Left cardiac atrium (tissue), 4 donors: ENCODE data around the gene PCSK9. TPM values are rescaled to one million over a fixed set of nuclear protein-coding genes. Genes with fewer than 3 reads are reported as not detected.
A peak's percentile ranks its signal among the peaks of the same experiment; 100 is the strongest.

Experiments used
- ATAC-seq, 2 donors: fragments of 200-7000 bp; cut with Tn5 transposase; one replicate each; pipeline ENCODE4 v1.9.1; 2020; ENCODE audit warnings: mild to moderate bottlenecking in 2 of 2, moderate library complexity in 2 of 2
- DNase-seq: peaks from one replicate; pipeline ENCODE4 v3.0.0-alpha.2; 2020
- intact Hi-C, 2 donors: fragments of 100-400 bp; cut with DNase I; formaldehyde crosslinking; loops; one replicate each; pipeline versions ENCODE4 v1.14.1 to v1.15.1; 2022 to 2023
- long read RNA-seq: library from polyadenylated mRNA; unstranded; transcript quantifications from one replicate; pipeline ENCODE4 v2.0.0, GENCODE V29; 2021
- total RNA-seq, 2 donors: library from RNA; stranded (reverse); fragmentation: NEBNext Ultra II Directional; extraction: Animal tissue kit (Norgen Biotek cat#: 25700); gene quantifications; one replicate each; pipeline ENCODE4 v1.2.1, GENCODE V29; 2021
- donor health status: DM: no; HTN: yes; CAD: no.
- donor health status: DM: no; HTN: yes; CAD: no; lungs with severe emphysema.
- donor health status: DM: yes; HTN: yes; CAD: no.
- donor health status: Dilated cardiomyopathy.

The PCSK9 gene
- under 1 TPM in 1 of 2 donors, not detected in 1; 0.13 TPM for total RNA-seq
- long read RNA-seq = 0 reads

DNA sequence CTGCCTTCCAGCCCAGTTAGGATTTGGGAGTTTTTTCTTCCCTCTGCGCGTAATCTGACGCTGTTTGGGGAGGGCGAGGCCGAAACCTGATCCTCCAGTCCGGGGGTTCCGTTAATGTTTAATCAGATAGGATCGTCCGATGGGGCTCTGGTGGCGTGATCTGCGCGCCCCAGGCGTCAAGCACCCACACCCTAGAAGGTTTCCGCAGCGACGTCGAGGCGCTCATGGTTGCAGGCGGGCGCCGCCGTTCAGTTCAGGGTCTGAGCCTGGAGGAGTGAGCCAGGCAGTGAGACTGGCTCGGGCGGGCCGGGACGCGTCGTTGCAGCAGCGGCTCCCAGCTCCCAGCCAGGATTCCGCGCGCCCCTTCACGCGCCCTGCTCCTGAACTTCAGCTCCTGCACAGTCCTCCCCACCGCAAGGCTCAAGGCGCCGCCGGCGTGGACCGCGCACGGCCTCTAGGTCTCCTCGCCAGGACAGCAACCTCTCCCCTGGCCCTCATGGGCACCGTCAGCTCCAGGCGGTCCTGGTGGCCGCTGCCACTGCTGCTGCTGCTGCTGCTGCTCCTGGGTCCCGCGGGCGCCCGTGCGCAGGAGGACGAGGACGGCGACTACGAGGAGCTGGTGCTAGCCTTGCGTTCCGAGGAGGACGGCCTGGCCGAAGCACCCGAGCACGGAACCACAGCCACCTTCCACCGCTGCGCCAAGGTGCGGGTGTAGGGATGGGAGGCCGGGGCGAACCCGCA lies at the start of gene PCSK9:
Gene PCSK9, plus strand, starts transcription at position 207 of the 741 bp plus-strand sequence. Its CDS starts 290 bp downstream, at position 497.
- DNase-seq (no peak), ATAC-seq (peak; percentile 52 to 76)

GRCh38 chr1:54989968-54990810 lies 49.2 kb upstream of the PCSK9 start:
- intact Hi-C loops = loop anchor here in 1 of 2 donors (5.0 kb wide), 1 partner anchor 43 kb away; no protein-coding TSS in a partner anchor
- DNase-seq = no peak
- peak in 1 of 2 donors; percentile 66 for ATAC-seq

More for the DNA sequence above, at the start of gene PCSK9:
- intact Hi-C loops = no loop called here

- intact Hi-C loops = loop anchor here in 1 of 2 donors (5.0 kb wide), 1 partner anchor 44 kb away; no protein-coding TSS in a partner anchor
- no peak for ATAC-seq
- no peak for DNase-seq
Observed at GRCh38 chr1:54990916-54991315, 48.4 kb upstream of the PCSK9 start.

- DNase-seq (no peak), ATAC-seq (no peak)
- intact Hi-C loops = loop anchor here in 1 of 2 donors (5.0 kb wide), 1 partner anchor 45 kb away; no protein-coding TSS in a partner anchor
Observed at GRCh38 chr1:54991939-54992338, 47.4 kb upstream of the PCSK9 start.

DNA sequence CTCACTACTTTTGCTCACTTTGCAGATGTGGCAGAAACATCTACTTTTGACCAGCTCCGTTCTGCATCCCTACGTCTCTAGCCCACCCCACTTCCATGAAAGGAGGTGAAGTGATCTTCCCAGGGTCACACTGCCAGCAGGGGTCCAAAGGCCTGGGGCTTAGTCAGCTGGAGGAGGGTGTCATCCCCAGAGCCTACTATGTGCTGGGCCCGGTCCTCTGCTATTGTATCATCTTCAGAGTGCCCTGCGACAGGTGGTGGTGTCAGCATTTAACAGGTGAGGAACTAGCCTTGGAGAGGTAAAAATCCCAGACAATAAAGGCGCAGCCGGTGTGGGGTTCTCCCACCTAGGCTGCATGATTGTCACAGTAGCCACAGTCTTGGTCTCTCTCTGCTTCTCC lies 46.2 kb upstream of the PCSK9 start:
- DNase-seq = no peak
- ATAC-seq = no peak
- intact Hi-C loops = loop anchor here in 1 of 2 donors (5.0 kb wide), 1 partner anchor 46 kb away; no protein-coding TSS in a partner anchor

DNA sequence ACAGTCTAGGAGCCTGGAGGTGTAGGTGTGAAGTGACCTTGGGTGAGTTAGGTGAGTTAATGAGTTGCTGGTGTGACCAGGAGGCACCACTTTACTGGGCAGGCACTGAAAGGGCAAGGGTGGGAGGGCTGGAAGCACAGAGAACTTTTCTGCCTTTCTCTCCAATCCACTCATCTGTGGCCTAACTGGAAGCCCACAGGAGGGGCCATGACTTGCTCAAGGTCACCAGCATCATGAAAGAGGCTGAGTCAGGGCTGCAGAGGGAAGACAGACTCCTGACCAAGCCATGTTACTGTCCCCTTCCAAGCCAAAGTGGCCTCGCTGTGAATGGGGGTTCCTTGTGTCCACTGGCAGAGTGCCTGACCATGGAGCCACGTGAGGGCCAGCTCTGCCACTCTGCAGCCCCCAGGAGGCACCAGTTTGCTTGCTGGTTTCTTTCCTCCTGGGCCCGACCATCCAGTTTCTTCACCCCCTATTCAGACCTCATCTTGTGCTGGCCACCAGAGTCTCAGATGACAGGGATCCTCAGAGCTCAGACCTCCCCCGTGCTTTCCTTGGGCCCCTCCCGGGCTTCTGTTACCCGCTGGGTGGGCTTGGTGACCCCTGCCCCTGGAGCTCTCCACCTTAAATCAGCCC lies 44.9 kb upstream of the PCSK9 start:
- intact Hi-C loops = loop anchor here in 1 of 2 donors (5.0 kb wide), 1 partner anchor 47 kb away; no protein-coding TSS in a partner anchor
- ATAC-seq (no peak), DNase-seq (no peak)

- intact Hi-C loops = no loop called here
- ATAC-seq (no peak), DNase-seq (no peak)
Observed at GRCh38 chr1:54995013-54995760, 44.2 kb upstream of the PCSK9 start.

DNA sequence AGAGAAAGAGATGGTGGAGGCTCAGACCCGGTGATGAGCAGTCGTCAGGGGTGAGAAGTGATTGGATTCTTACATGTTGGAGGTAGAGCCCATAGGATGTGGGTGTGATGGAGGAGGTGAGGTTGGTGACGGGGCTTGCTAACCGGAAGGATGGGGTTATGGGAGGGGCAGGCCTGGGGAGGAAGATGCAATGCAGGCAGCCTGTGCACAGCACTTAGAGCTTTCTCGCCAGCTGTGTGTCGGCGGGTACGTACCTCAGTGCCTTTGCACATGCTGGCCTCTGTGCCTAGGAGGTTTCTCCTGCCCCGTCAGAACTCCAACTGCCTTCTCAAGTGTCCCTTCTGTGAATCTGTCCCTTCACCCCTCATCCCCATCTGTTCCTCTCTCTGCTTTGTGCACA lies 43.5 kb upstream of the PCSK9 start:
- DNase-seq (no peak), ATAC-seq (no peak)
- intact Hi-C loops = loop anchor here in 1 of 2 donors (2.0 kb wide), 1 partner anchor 41 kb away; no protein-coding TSS in a partner anchor

GRCh38 chr1:54996359-54996868 lies 42.9 kb upstream of the PCSK9 start:
- intact Hi-C loops = loop anchor here in 1 of 2 donors (2.0 kb wide), 1 partner anchor 42 kb away; no protein-coding TSS in a partner anchor
- ATAC-seq = peak; percentile 81 to 85
- peak; percentile 78 for DNase-seq

DNA sequence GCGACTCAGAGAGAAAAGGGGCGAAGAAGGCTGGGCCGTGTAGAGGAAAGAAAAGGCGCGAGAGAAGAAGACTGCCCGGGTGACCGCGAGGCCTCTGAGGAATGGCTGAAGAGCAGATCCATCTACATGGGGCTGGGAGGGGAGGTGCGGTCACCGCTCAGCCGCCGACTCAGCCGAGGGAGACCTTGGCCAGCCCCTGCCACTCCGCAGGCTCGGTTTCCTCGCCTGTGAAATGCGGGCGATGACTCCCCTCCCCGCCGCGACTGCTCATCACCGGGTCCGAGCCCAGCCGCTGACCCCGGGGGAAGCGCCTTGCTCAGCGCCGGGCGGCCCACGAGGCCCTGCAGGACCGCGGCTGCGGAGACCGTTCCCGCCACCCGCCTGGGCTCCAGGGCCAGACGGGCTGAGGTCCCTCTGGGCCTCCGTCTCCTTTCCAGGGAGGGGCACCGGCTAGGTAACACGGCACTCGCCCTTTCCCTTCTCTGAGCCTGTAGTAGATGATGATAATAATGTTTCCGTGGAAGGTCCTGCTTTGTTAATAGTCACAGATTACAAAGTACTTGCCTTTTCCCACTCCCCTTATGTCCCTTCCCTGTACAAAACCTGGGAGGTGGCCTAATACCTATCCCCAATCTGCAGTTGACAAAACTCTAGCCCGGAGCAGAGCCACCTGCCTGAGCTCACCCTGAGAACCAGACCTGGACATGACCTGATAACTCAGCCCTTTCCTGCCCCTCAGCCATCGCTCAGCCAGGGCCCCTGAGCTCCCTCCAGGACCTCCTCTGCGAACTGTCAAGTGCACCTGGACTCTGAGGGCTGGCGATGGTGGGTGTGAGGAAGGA lies 42.3 kb upstream of the PCSK9 start:
- DNase-seq (no peak), ATAC-seq (peak in 1 of 2 donors; percentile 39)
- intact Hi-C loops = loop anchor here in 1 of 2 donors (2.0 kb wide), 1 partner anchor 42 kb away; no protein-coding TSS in a partner anchor

- intact Hi-C loops = loop anchor here in 1 of 2 donors (2.0 kb wide), 1 partner anchor 43 kb away; no protein-coding TSS in a partner anchor
- ATAC-seq (no peak), DNase-seq (no peak)
Observed at GRCh38 chr1:54997711-54997986, 41.7 kb upstream of the PCSK9 start.

GRCh38 chr1:54998100-54998499 lies 41.2 kb upstream of the PCSK9 start:
- intact Hi-C loops = no loop called here
- ATAC-seq = no peak
- DNase-seq = no peak

DNA sequence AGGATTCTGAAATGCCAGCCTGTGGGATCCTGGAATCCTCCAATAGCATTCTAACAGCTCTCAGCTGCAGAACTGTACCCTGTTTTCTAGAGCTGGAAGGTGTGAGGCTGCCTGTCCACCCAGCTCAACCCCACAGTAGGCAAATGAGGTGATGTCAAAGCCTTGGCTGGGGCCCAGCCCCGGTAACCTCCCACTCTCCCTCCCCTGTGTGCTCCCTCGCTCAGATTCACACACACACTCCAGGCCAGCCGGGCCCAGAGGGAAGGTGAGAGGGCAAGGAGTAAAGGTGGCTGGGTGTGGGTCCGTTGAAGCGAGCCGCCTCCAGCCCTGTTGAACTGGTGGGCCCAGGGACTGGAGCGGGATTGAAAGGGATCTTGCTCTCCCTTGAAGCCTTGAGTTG lies 40.7 kb upstream of the PCSK9 start, which contains the start of gene BSND:
Gene BSND, plus strand, starts transcription at position 257 of the 400 bp plus-strand sequence. CDS start 254 bp downstream, outside the sequence.
- ATAC-seq = peak in 1 of 2 donors; percentile 67
- no peak for DNase-seq
- intact Hi-C loops = no loop called here

DNA sequence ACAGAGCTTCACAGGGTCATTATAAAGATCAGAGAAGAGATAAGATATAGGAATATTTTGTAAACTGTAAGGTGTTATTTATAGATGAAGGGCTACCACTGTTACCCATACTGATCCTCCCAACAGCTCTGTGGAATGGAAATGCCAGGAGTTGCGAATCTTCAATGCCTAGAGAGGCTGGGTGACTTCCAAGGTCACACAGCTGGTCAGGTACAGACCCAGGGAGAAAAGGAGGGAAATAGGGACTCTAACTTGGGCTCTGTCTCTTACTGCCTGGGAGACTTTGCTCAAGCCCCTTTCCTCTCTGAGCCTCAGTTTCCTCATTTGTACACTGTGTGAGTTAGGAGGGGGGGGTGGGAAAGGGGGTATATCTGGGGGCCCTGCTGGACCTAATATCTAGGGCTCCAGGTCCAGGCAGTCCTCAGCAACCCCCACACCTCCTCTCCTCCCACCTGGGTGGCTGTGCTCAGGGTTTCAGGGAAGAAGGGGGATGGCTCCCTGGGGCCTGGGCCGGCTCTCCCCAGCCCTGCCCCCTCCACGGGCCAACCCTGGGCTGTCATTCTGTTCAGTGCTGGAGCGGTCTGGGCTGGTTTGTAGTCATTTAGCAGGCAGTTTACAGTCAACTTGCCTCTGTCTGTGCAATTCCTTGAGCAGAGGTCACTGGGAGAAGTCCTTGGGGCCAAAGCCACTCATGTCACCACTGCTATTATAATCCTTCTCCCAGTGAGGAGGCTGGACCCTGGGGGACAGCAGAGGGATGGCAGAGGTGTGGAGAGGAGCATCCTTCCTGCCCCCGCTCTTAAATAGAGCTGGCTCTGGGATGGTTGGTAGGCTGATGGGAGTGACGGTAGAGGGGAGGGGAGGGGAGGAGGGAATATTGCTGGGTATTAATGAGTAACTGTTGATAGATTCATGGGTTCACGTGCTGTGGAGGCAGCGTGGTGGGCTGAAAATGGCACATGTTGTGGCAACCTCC lies 39.0 kb upstream of the PCSK9 start:
- no peak for DNase-seq
- no peak for ATAC-seq
- intact Hi-C loops = no loop called here

DNA sequence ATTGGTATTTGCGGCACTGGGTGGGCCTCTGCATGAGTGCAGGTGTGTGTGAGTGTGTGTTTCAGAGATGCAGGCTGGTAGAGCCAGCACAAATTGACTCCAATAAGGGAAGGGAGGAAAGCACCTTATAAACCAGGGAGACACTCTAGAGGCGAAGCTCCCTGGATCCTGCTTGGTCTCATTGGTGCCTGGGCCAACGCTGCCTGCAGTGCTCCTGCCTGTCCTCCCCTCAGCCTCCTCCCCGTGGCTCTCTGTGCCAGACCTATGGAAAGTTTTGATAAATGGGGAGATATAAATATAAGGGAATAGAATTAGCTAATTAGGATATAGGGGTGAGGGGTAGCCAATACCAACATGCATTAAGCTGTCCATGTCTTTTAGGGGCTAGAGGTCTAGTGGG lies 38.0 kb upstream of the PCSK9 start:
- ATAC-seq = no peak
- no peak for DNase-seq
- intact Hi-C loops = no loop called here

DNA sequence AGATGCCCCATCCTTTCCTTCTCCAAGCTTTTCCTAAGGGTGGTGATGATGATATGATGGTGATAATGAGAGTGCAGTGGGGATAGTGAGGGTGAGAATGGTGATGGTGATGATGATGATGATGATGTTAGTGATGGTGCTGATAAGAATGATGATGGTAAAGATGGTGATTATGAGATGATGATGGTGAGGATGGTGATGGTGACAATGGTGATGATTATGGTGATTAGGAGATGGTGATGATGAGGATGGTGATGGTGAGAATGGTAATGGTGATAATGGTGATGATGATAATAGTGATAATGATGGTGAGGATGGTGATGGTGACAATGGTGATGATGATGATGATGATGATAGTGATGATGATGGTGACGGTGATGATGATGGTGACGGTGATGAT lies 36.7 kb upstream of the PCSK9 start:
- no peak for DNase-seq
- intact Hi-C loops = no loop called here
- ATAC-seq = no peak
